HepG2 (cell line): Measurements from ENCODE around the gene ASPHD1. TPM values are rescaled to one million over a fixed set of nuclear protein-coding genes. Genes with fewer than 3 reads are reported as not detected.

ENCODE experiments used
- ATAC-seq: fragments of 200-7000 bp; cut with Tn5 transposase; 3 replicates; pipeline ENCODE4 v1.9.1; 2020; ENCODE audit warnings: mild to moderate bottlenecking, moderate library complexity
- BruUV-seq: library from RNA; stranded (reverse); fragments of 400-500 nt; replicated peaks from 2 replicates; lab custom pipeline; 2021; lab: Mats Ljungman, UMichigan
- CTCF ChIA-PET: fragments of 300-600 bp; formaldehyde crosslinking; extraction: SDS; loops from one replicate; lab custom pipeline; 2021; ENCODE audit warnings: low total read pairs, inconsistent platforms, low intra/inter-chr PET ratio; lab: Yijun Ruan, JAX
- POLR2A ChIA-PET: fragments of 350-600 bp; sonication (Branson Sonifier 250); formaldehyde crosslinking; loops from one replicate; lab custom pipeline; 2020; ENCODE audit warnings: antibody characterized with exemption, inconsistent platforms; lab: Yijun Ruan, JAX
- DNase-seq: peaks from one replicate; pipeline ENCODE4 v3.0.0-alpha.2; 2015; ENCODE audit warnings: low spot score
- FAIRE-seq: peaks from 3 replicates; lab custom pipeline; 2011; peaks lifted over from hg19 to GRCh38; lab: Jason Lieb, UNC
- H2AFZ ChIP-seq: one replicate; pipeline ENCODE4 v1.6.1; 2011; ENCODE audit warnings: low read length, inconsistent platforms
- H3K27ac ChIP-seq: fragments of 300-600 bp; 3 replicates; pipeline ENCODE4 v1.8.0; 2011; ENCODE audit warnings: mixed run types, mild to moderate bottlenecking, mixed read lengths, low read length, inconsistent platforms; ENCODE audit not compliant: insufficient read depth; ENCODE audit errors: extremely low read length
- H3K27me3 ChIP-seq, 2 experiments: fragments of 200-600 bp in 1 of 2; 2 replicates in 1 of 2; 3 replicates in 1 of 2; pipeline versions ENCODE4 v1.6.0 to v1.8.0; 2011; ENCODE audit warnings: low read length in 2 of 2, mild to moderate bottlenecking in 2 of 2, moderate library complexity in 2 of 2, inconsistent platforms in 1 of 2; ENCODE audit not compliant: insufficient read depth in 2 of 2, control insufficient read depth in 1 of 2
- H3K36me3 ChIP-seq, 2 experiments: fragments of 200-600 bp in 1 of 2; replicated peaks in 1 of 2; 2 replicates in 1 of 2; 3 replicates in 1 of 2; pipeline versions ENCODE4 v1.5.1 to v1.8.0; 2011; ENCODE audit warnings: low read length in 2 of 2, inconsistent platforms in 1 of 2; ENCODE audit not compliant: insufficient read depth in 2 of 2, control insufficient read depth in 1 of 2
- H3K4me1 ChIP-seq: 2 replicates; pipeline ENCODE4 v1.5.1; 2012; ENCODE audit warnings: low read length, inconsistent platforms; ENCODE audit not compliant: insufficient read depth
- H3K4me2 ChIP-seq: 2 replicates; pipeline ENCODE4 v1.6.0; 2011; ENCODE audit warnings: low read depth, low read length, inconsistent platforms
- H3K4me3 ChIP-seq, 3 experiments: fragments of 200-600 bp in 1 of 3; sonication (generic), shearing (Covaris generic) in 1 of 3; replicated peaks in 1 of 3; 2 replicates each; pipeline ENCODE4 v1.5.1; 2011 to 2016; ENCODE audit warnings: low read length in 3 of 3, inconsistent platforms in 2 of 3, low read depth in 2 of 3, mild to moderate bottlenecking in 2 of 3, control low read depth in 1 of 3, mixed read lengths in 1 of 3; ENCODE audit not compliant: insufficient read depth in 1 of 3
- H3K79me2 ChIP-seq: one replicate; pipeline ENCODE4 v1.6.1; 2011; ENCODE audit warnings: low read length, inconsistent platforms; ENCODE audit not compliant: insufficient read depth
- H3K9ac ChIP-seq: 2 replicates; pipeline ENCODE4 v1.6.0; 2011; ENCODE audit warnings: mild to moderate bottlenecking, low read depth, low read length, inconsistent platforms; ENCODE audit not compliant: insufficient read depth
- H3K9me3 ChIP-seq: 2 replicates; pipeline ENCODE4 v1.5.1; 2012; ENCODE audit warnings: mild to moderate bottlenecking, low read length
- H4K20me1 ChIP-seq: 2 replicates; pipeline ENCODE4 v1.6.0; 2011; ENCODE audit warnings: inconsistent platforms, mild to moderate bottlenecking, low read length, moderate library complexity; ENCODE audit not compliant: insufficient read depth
- CC2D1A ChIP-seq: sonication (generic); formaldehyde crosslinking; IDR thresholded peaks from 2 replicates; pipeline ENCODE4 v1.8.1; 2023; ENCODE audit warnings: mild to moderate bottlenecking, missing genetic modification reagents
- DBP ChIP-seq: sonication (generic); formaldehyde crosslinking; IDR thresholded peaks from 2 replicates; pipeline ENCODE4 v1.4.0; 2020; ENCODE audit warnings: missing genetic modification reagents; ENCODE audit errors: not compliant biosample characterization
- KDM5B ChIP-seq: sonication (generic); formaldehyde crosslinking; IDR thresholded peaks from 2 replicates; pipeline ENCODE4 v1.4.0; 2020; ENCODE audit warnings: missing genetic modification reagents, mild to moderate bottlenecking, borderline replicate concordance
- PLRG1 ChIP-seq: fragments of 450-650 bp; conservative IDR thresholded peaks from 2 replicates; pipeline ENCODE4 v1.6.1; 2016
- SAFB2 ChIP-seq: sonication (generic); formaldehyde crosslinking; IDR thresholded peaks from 2 replicates; pipeline ENCODE4 v1.5.1; 2020; ENCODE audit warnings: missing genetic modification reagents, low read depth, mild to moderate bottlenecking, borderline replicate concordance
- TERF1 ChIP-seq: sonication (generic); formaldehyde crosslinking; IDR thresholded peaks from 2 replicates; pipeline ENCODE4 v1.8.0; 2022; ENCODE audit warnings: mild to moderate bottlenecking, missing genetic modification reagents, moderate library complexity
- ZBTB38 ChIP-seq: sonication (generic); formaldehyde crosslinking; IDR thresholded peaks from 2 replicates; pipeline ENCODE4 v1.5.1; 2020; ENCODE audit warnings: mild to moderate bottlenecking, missing genetic modification reagents
- ZC3H4 ChIP-seq: sonication (generic); formaldehyde crosslinking; IDR thresholded peaks from 2 replicates; pipeline ENCODE4 v1.4.0; 2020; ENCODE audit warnings: missing genetic modification reagents, borderline replicate concordance
- ZKSCAN5 ChIP-seq: sonication (generic); formaldehyde crosslinking; IDR thresholded peaks from 2 replicates; pipeline ENCODE4 v1.5.1; 2020; ENCODE audit warnings: mild to moderate bottlenecking, missing genetic modification reagents
- ZNF18 ChIP-seq: sonication (generic); formaldehyde crosslinking; IDR thresholded peaks from 2 replicates; pipeline ENCODE4 v1.8.0; 2022; ENCODE audit warnings: mild to moderate bottlenecking, missing genetic modification reagents; ENCODE audit not compliant: insufficient replicate concordance
- ZNF367 ChIP-seq: sonication (generic); formaldehyde crosslinking; IDR thresholded peaks from 2 replicates; pipeline ENCODE4 v1.4.0; 2020; ENCODE audit warnings: missing genetic modification reagents, borderline replicate concordance
- ZNF550 ChIP-seq: sonication (generic); formaldehyde crosslinking; IDR thresholded peaks from 2 replicates; pipeline ENCODE4 v1.4.0; 2020; ENCODE audit warnings: mild to moderate bottlenecking, missing genetic modification reagents, borderline replicate concordance
- ZNF670 ChIP-seq: sonication (generic); formaldehyde crosslinking; IDR thresholded peaks from 2 replicates; pipeline ENCODE4 v1.8.0; 2022; ENCODE audit warnings: mild to moderate bottlenecking, missing genetic modification reagents, borderline replicate concordance
- ZNF83 ChIP-seq: sonication (generic); formaldehyde crosslinking; IDR thresholded peaks from 2 replicates; pipeline ENCODE4 v1.4.0; 2020; ENCODE audit warnings: missing genetic modification reagents, mild to moderate bottlenecking, borderline replicate concordance
- WGBS: methylation state at CpG from one replicate; pipeline ENCODE4 v1.1.6; 2017; ENCODE audit warnings: low lambda C conversion rate; 5-methylcytosine and 5-hydroxymethylcytosine counted together
- in situ Hi-C: cut with HindIII; loops from 2 replicates; pipeline ENCODE4 v1.10.0; 2017; ENCODE audit warnings: low pct_unique_long_range_greater_than_20kb; ENCODE audit not compliant: extremely low pct_ligation_motif_present
- intact Hi-C: fragments of 100-400 bp; cut with micrococcal nuclease; formaldehyde crosslinking; loops from one replicate; pipeline ENCODE4 v1.10.0; 2022; ENCODE audit not compliant: unreplicated experiment
- polyA plus RNA-seq, 8 experiments: library from polyadenylated mRNA; depleted of rRNA in 3 of 8; stranded (reverse) in 7 of 8; unstranded in 1 of 8; fragments of >200 nt; fragmentation: Illumina TruSeq in 4 of 8; extraction: Trizol in 4 of 8; gene quantifications; 2 replicates each; pipeline versions ENCODE4 v1.2.1 to v1.2.3, GENCODE V29; 2011 to 2016; ENCODE audit warnings: low read depth in 4 of 8, missing spikeins in 1 of 8, mixed read lengths in 1 of 8; ENCODE audit not compliant: insufficient read depth in 1 of 8
- total RNA-seq, 5 experiments: library from RNA; depleted of rRNA; stranded (reverse); fragments of >200 nt; fragmentation: Illumina TruSeq; extraction: Trizol; gene quantifications; 2 replicates each; pipeline ENCODE4 v1.2.3, GENCODE V29; 2016; ENCODE audit warnings: low read depth in 1 of 5

The ASPHD1 gene
- total and polyA plus RNA-seq, 2 of the 13 experiments (the other 11 are each of a cell fraction or from before 2014, with no cell fraction given): 13.1 to 19.7 TPM

GRCh38 chr16:29897333-29897732 is 3.0 kb upstream of the ASPHD1 start:
- intact Hi-C loops (no loop called here), in situ Hi-C loops (no loop called here)
- no peaks in the 10 kb centered on the region; a peak in 1 of 5 replicates for H3K27me3 ChIP-seq
- H3K4me1 ChIP-seq: peaks cover 49% of the 10 kb centered on the region
- ChIA-PET CTCF (no interaction called here), POLR2A (no interaction called here)
- BruUV-seq: no TSS peak
- H3K4me3 ChIP-seq: no peak overlapping the region
- no peak for DNase-seq
- 0 out of 2 replicates have a peak, but pooled peaks have one; percentile 50 for TF ChIP-seq PLRG1
- no peak for TF ChIP-seq DBP (CRISPR knock-in tag)
- 90% methylated on average over 4 of the region's 4 CpGs for WGBS
- no peak overlapping the region for H2AFZ ChIP-seq
- H3K36me3 ChIP-seq: no peaks in the 10 kb centered on the region
- 0 out of 2 replicates have a peak overlapping the region, but pooled peaks have one; percentile 99 for H3K4me2 ChIP-seq
- peaks cover 14% of the 10 kb centered on the region for H3K79me2 ChIP-seq
- no peak overlapping the region for H3K9ac ChIP-seq
- H3K9me3 ChIP-seq: no peaks in the 10 kb centered on the region
- H4K20me1 ChIP-seq: peaks cover 5% of the 10 kb centered on the region; the same call in 1 of the 2 replicates
- H3K27ac ChIP-seq: no peak overlapping the region
- FAIRE-seq: peak; percentile 28
- ATAC-seq: no peak

GRCh38 chr16:29898135-29898803 is 2.0 kb upstream of the ASPHD1 start:
- CTCF ChIA-PET: no interaction called here
- DNase-seq: no peak
- intact Hi-C loops: no loop called here
- no peak for TF ChIP-seq ZKSCAN5 (CRISPR knock-in tag)
- TF ChIP-seq KDM5B (CRISPR knock-in tag): no peak
- no peak for TF ChIP-seq ZNF550 (CRISPR knock-in tag)
- no peak for TF ChIP-seq ZNF18 (CRISPR knock-in tag)
- 0 out of 2 replicates have a peak, but pooled peaks have one; percentile 29 for TF ChIP-seq ZNF83
- TF ChIP-seq ZNF367: no peak
- no peak for TF ChIP-seq CC2D1A (CRISPR knock-in tag)
- TF ChIP-seq ZNF670 (CRISPR knock-in tag): no peak
- no peak for TF ChIP-seq ZBTB38
- TF ChIP-seq ZC3H4: no peak
- no peak for TF ChIP-seq TERF1
- TF ChIP-seq SAFB2 (CRISPR knock-in tag): no peak

More at GRCh38 chr16:29898135-29898803, 2.0 kb upstream of the ASPHD1 start:
- no peaks in the 10 kb centered on the region for H3K9me3 ChIP-seq
- H3K36me3 ChIP-seq: no peaks in the 10 kb centered on the region
- H3K4me1 ChIP-seq: peaks cover 49% of the 10 kb centered on the region
- peaks cover 5% of the 10 kb centered on the region; the same call in 1 of the 2 replicates for H4K20me1 ChIP-seq
- H2AFZ ChIP-seq: no peak overlapping the region
- H3K4me3 ChIP-seq: peak overlapping the region; percentile 79 to 99 (median 84)
- peaks cover 19% of the 10 kb centered on the region for H3K79me2 ChIP-seq
- H3K4me2 ChIP-seq: peak overlapping the region; percentile 99
- peak overlapping the region; percentile 68 for H3K9ac ChIP-seq
- FAIRE-seq (no peak), ATAC-seq (no peak)
- H3K27me3 ChIP-seq: no peaks in the 10 kb centered on the region; a peak in 1 of 5 replicates
- POLR2A ChIA-PET: interaction anchor here (0.6 kb wide), 1 partner anchor 950 kb away, joined by 4 read pairs; no protein-coding TSS in a partner anchor
- no peak overlapping the region for H3K27ac ChIP-seq
- WGBS: 20% methylated on average over 9 of the region's 9 CpGs
- in situ Hi-C loops: no loop called here
- BruUV-seq: no TSS peak
